HG03108 (cell line): ENCODE data around the gene PPP2R3A.

ENCODE experiments used
- ATAC-seq: cut with Tn5 transposase; IDR thresholded peaks from one replicate; pipeline ENCODE4 v1.9.1; 2021; ENCODE audit warnings: moderate library complexity; ENCODE audit not compliant: unreplicated experiment

PPP2R3A gene

GRCh38 chr3:136022529-136023263 lies 57.2 kb downstream of the PPP2R3A start:
- no peak for ATAC-seq

GRCh38 chr3:136023264-136023978 lies 57.9 kb downstream of the PPP2R3A start:
- ATAC-seq = no peak

GRCh38 chr3:136036306-136036705 lies 70.8 kb downstream of the PPP2R3A start:
- ATAC-seq = no peak

GRCh38 chr3:136038668-136039067 lies 73.1 kb downstream of the PPP2R3A start:
- ATAC-seq = no peak

- no peak for ATAC-seq
Measured at GRCh38 chr3:136042608-136043221, 77.2 kb downstream of the PPP2R3A start.

GRCh38 chr3:136044980-136045745 lies 79.6 kb downstream of the PPP2R3A start:
- ATAC-seq = no peak

GRCh38 chr3:136048068-136048467 lies 82.5 kb downstream of the PPP2R3A start:
- no peak for ATAC-seq

GRCh38 chr3:136050250-136050649 lies 84.7 kb downstream of the PPP2R3A start:
- ATAC-seq = no peak

GRCh38 chr3:136055491-136055890 lies 90.0 kb downstream of the PPP2R3A start:
- no peak for ATAC-seq

GRCh38 chr3:136067211-136067610 lies 101.7 kb downstream of the PPP2R3A start:
- no peak for ATAC-seq

GRCh38 chr3:136068708-136069107 lies 103.2 kb downstream of the PPP2R3A start:
- no peak for ATAC-seq

GRCh38 chr3:136069933-136070332 lies 104.4 kb downstream of the PPP2R3A start:
- ATAC-seq = no peak

GRCh38 chr3:136070334-136070733 lies 104.8 kb downstream of the PPP2R3A start:
- ATAC-seq = no peak

- no peak for ATAC-seq
Measured at GRCh38 chr3:136070953-136071949, 105.7 kb downstream of the PPP2R3A start.

- ATAC-seq = no peak
Measured at GRCh38 chr3:136074546-136075170, 109.1 kb downstream of the PPP2R3A start.

- no peak for ATAC-seq
Measured at GRCh38 chr3:136075218-136075808, 109.8 kb downstream of the PPP2R3A start.

- no peak for ATAC-seq
Measured at GRCh38 chr3:136075811-136076210, 110.3 kb downstream of the PPP2R3A start.

- ATAC-seq = no peak
Measured at GRCh38 chr3:136078421-136079364, 113.2 kb downstream of the PPP2R3A start.
